K562 (cell line): Measurements from ENCODE around the gene KLHL20. TPM values are rescaled to one million over a fixed set of nuclear protein-coding genes. Genes with fewer than 3 reads are reported as not detected.
A peak's percentile ranks its signal among the peaks of the same experiment; 100 is the strongest.
"Not testable (repeated sequence)": the region's sequence is repeated elsewhere in the genome, so short reads cannot be mapped to it uniquely, and the experiment has no call there.

Experiments used
- ATAC-seq: fragments of 200-7000 bp; cut with Tn5 transposase; 3 replicates; pipeline ENCODE4 v1.9.1; 2020; ENCODE audit warnings: moderate library complexity
- BruUV-seq: library from RNA; stranded (reverse); fragments of 400-500 nt; replicated peaks from 2 replicates; lab custom pipeline; 2021; lab: Mats Ljungman, UMichigan
- CTCF ChIA-PET: fragments of 300-600 bp; formaldehyde crosslinking; extraction: SDS; loops from one replicate; lab custom pipeline; 2021; ENCODE audit warnings: low intra/inter-chr PET ratio; lab: Yijun Ruan, JAX
- POLR2A ChIA-PET: fragments of 300-600, 350-650 bp; sonication (Branson Sonifier 250); formaldehyde crosslinking; extraction: SDS; loops from one replicate; lab custom pipeline; 2021; ENCODE audit warnings: antibody characterized with exemption, inconsistent platforms; lab: Yijun Ruan, JAX
- DNase-seq, 4 experiments: peaks; one replicate each; pipeline versions ENCODE4 v3.0.0 to v3.0.0-alpha.2; 2011 to 2018; ENCODE audit warnings: low spot score in 3 of 4, mixed read lengths in 3 of 4; ENCODE audit errors: extremely low read depth in 1 of 4
- FAIRE-seq: peaks from 2 replicates; lab custom pipeline; 2011; peaks lifted over from hg19 to GRCh38; lab: Jason Lieb, UNC
- H2AFZ ChIP-seq: 2 replicates; pipeline ENCODE4 v1.6.0; 2011; ENCODE audit warnings: low read depth, low read length, control low read depth, inconsistent platforms
- H3K27ac ChIP-seq: fragments of 200-600 bp; 3 replicates; pipeline ENCODE4 v1.8.0; 2011; ENCODE audit warnings: low read depth, mild to moderate bottlenecking, control low read depth, inconsistent platforms, low read length, moderate library complexity, mixed read lengths; ENCODE audit errors: extremely low read depth
- H3K27me3 ChIP-seq, 2 experiments: fragments of 300-600 bp in 1 of 2; 2 replicates in 1 of 2; 3 replicates in 1 of 2; pipeline versions ENCODE4 v1.6.0 to v1.8.0; 2011; ENCODE audit warnings: inconsistent platforms in 2 of 2, low read length in 2 of 2, mild to moderate bottlenecking in 1 of 2, mixed read lengths in 1 of 2, moderate library complexity in 1 of 2; ENCODE audit not compliant: control insufficient read depth in 2 of 2, insufficient read depth in 2 of 2
- H3K36me3 ChIP-seq: fragments of 300-600 bp; 3 replicates; pipeline ENCODE4 v1.8.0; 2011; ENCODE audit warnings: mild to moderate bottlenecking, low read length, inconsistent platforms; ENCODE audit not compliant: control insufficient read depth, insufficient read depth
- H3K4me1 ChIP-seq, 2 experiments: fragments of 200-600 bp in 1 of 2; replicated peaks in 1 of 2; 2 replicates in 1 of 2; 3 replicates in 1 of 2; pipeline versions ENCODE4 v1.5.1 to v1.8.0; 2011; ENCODE audit warnings: inconsistent platforms in 2 of 2, low read length in 2 of 2, mild to moderate bottlenecking in 1 of 2, mixed read lengths in 1 of 2, moderate library complexity in 1 of 2; ENCODE audit not compliant: control insufficient read depth in 2 of 2, insufficient read depth in 2 of 2
- H3K4me2 ChIP-seq: 2 replicates; pipeline ENCODE4 v1.6.1; 2011; ENCODE audit warnings: low read length, control low read depth, inconsistent platforms, mixed read lengths; ENCODE audit not compliant: insufficient read depth
- H3K4me3 ChIP-seq: fragments of 200-600 bp; sonication (generic), shearing (Covaris generic); 2 replicates; pipeline ENCODE4 v1.5.1; 2016; ENCODE audit warnings: control low read depth, inconsistent platforms
- H3K79me2 ChIP-seq: fragments of 200-600 bp; 3 replicates; pipeline ENCODE4 v1.8.0; 2011; ENCODE audit warnings: low read length, inconsistent platforms; ENCODE audit not compliant: control insufficient read depth, insufficient read depth
- H3K9ac ChIP-seq, 2 experiments: 2 replicates each; pipeline versions ENCODE4 v1.6.0 to v1.6.1; 2011; ENCODE audit warnings: low read depth in 2 of 2, low read length in 2 of 2, control low read depth in 1 of 2, inconsistent platforms in 1 of 2, mild to moderate bottlenecking in 1 of 2, mixed read lengths in 1 of 2; ENCODE audit not compliant: insufficient read depth in 1 of 2
- H3K9me1 ChIP-seq: one replicate; pipeline ENCODE4 v1.6.0; 2011; ENCODE audit warnings: inconsistent platforms, mild to moderate bottlenecking, low read length, moderate library complexity; ENCODE audit not compliant: control insufficient read depth, insufficient read depth
- H3K9me3 ChIP-seq: replicated peaks from 2 replicates; pipeline ENCODE4 v1.5.1; 2011; ENCODE audit warnings: low read depth, low read length, inconsistent platforms; ENCODE audit not compliant: control insufficient read depth, insufficient read depth
- H4K20me1 ChIP-seq: replicated peaks from 2 replicates; pipeline ENCODE4 v1.6.1; 2011; ENCODE audit warnings: low read length, inconsistent platforms, mixed read lengths; ENCODE audit not compliant: control insufficient read depth, insufficient read depth
- ESRRA ChIP-seq: fragments of 450-650 bp; IDR thresholded peaks from 2 replicates; pipeline ENCODE4 v1.6.1; 2014; ENCODE audit warnings: low read depth, mild to moderate bottlenecking, moderate library complexity, borderline replicate concordance
- ETV1 ChIP-seq: fragments of 450-650 bp; conservative IDR thresholded peaks from 2 replicates; pipeline ENCODE4 v1.6.1; 2016; ENCODE audit warnings: missing genetic modification characterization, control low read depth, low read depth, missing compliant biosample characterization
- FOSL1 ChIP-seq: fragments of 200-800 bp; sonication (Bioruptor generic); conservative IDR thresholded peaks from 2 replicates; pipeline ENCODE4 v1.6.1; 2016; ENCODE audit warnings: missing genetic modification characterization, missing compliant biosample characterization
- HNRNPLL ChIP-seq: fragments of 200-400 bp; formaldehyde crosslinking; IDR thresholded peaks from 2 replicates; pipeline ENCODE4 v1.6.1; 2017; ENCODE audit warnings: low read length, low read depth, mild to moderate bottlenecking; ENCODE audit not compliant: poor library complexity, severe bottlenecking
- KDM2B ChIP-seq: fragments of 250-450 bp; sonication (Bioruptor Pico); IDR thresholded peaks from 2 replicates; pipeline ENCODE4 v1.8.0; 2021; ENCODE audit warnings: mild to moderate bottlenecking, moderate library complexity
- NEUROD1 ChIP-seq: fragments of 150-350 bp; IDR thresholded peaks from 2 replicates; pipeline ENCODE4 v1.6.1; 2014; ENCODE audit warnings: borderline replicate concordance, low read length, low read depth; ENCODE audit not compliant: partially characterized antibody
- NFIX ChIP-seq: fragments of 250-450 bp; sonication (Bioruptor Pico); IDR thresholded peaks from 2 replicates; pipeline ENCODE4 v1.4.0; 2020; ENCODE audit warnings: low read depth, mild to moderate bottlenecking, moderate library complexity
- PURB ChIP-seq: sonication (generic); formaldehyde crosslinking; IDR thresholded peaks from 2 replicates; pipeline ENCODE4 v1.9.0; 2021; ENCODE audit warnings: low read depth, mild to moderate bottlenecking, missing genetic modification reagents
- RHOXF2B ChIP-seq: fragments of 250-450 bp; sonication (Bioruptor Pico); conservative IDR thresholded peaks from 2 replicates; pipeline ENCODE4 v1.5.1; 2021
- SRF ChIP-seq, 2 experiments: fragments of 250-450, 450-650 bp in 1 of 2; sonication (Bioruptor Pico) in 1 of 2; sonication (generic) in 1 of 2; formaldehyde crosslinking; IDR thresholded peaks; 2 replicates each; pipeline versions ENCODE4 v1.5.0 to v1.5.1; 2020 to 2022; ENCODE audit warnings: mild to moderate bottlenecking in 1 of 2, missing genetic modification reagents in 1 of 2
- ZBED1 ChIP-seq: IDR thresholded peaks from 2 replicates; pipeline ENCODE4 v1.6.1; 2014
- ZBTB17 ChIP-seq: fragments of 450-650 bp; formaldehyde crosslinking; IDR thresholded peaks from 2 replicates; pipeline ENCODE4 v1.4.0; 2020; ENCODE audit warnings: mild to moderate bottlenecking
- ZKSCAN1 ChIP-seq: fragments of 150-350 bp; IDR thresholded peaks from 2 replicates; pipeline ENCODE4 v1.6.1; 2016; ENCODE audit warnings: low read depth, low read length
- ZNF146 ChIP-seq: IDR thresholded peaks from one replicate; pipeline ENCODE4 v1.6.1; 2018; ENCODE audit warnings: missing compliant biosample characterization; ENCODE audit not compliant: unreplicated experiment
- ZNF644 ChIP-seq: fragments of 200-800 bp; sonication (Bioruptor generic); IDR thresholded peaks from 2 replicates; pipeline ENCODE4 v1.6.1; 2016; ENCODE audit warnings: low read depth, missing genetic modification characterization, missing compliant biosample characterization
- WGBS: fragments of 100-300 bp; shearing (Covaris generic); methylation state at CpG from one replicate; pipeline ENCODE4 v1.1.6; 2016; ENCODE audit warnings: low coverage, mixed read lengths; ENCODE audit not compliant: insufficient coverage; ENCODE audit errors: missing lambda C conversion rate; 5-methylcytosine and 5-hydroxymethylcytosine counted together
- in situ Hi-C: fragments of 300-500 bp; cut with MboI; formaldehyde crosslinking; loops from 4 replicates; pipeline ENCODE4 v1.15.0; 2018; ENCODE audit warnings: inconsistent platforms, mixed read lengths
- intact Hi-C: fragments of 100-400 bp; cut with micrococcal nuclease; formaldehyde crosslinking; loops from 2 replicates; pipeline ENCODE4 v1.14.2; 2022
- polyA plus RNA-seq, 8 experiments: library from polyadenylated mRNA; depleted of rRNA in 4 of 8; stranded (reverse) in 5 of 8; unstranded in 3 of 8; fragments of >200 nt; fragmentation: Nextera tagmentation in 2 of 8; fragmentation: Illumina TruSeq in 1 of 8; extraction: Ambion mirVana in 2 of 8; extraction: Trizol in 1 of 8; gene quantifications; 2 replicates each; pipeline versions ENCODE4 v1.2.1 to v1.2.3, GENCODE V29; 2011 to 2014; ENCODE audit warnings: inconsistent platforms in 1 of 8, missing spikeins in 1 of 8
- total RNA-seq, 7 experiments: library from RNA; depleted of rRNA in 6 of 7; stranded (reverse); fragments of >200 nt in 6 of 7; fragmentation: Illumina TruSeq in 2 of 7; extraction: Trizol in 2 of 7; gene quantifications; 2 replicates each; pipeline versions ENCODE4 v1.2.1 to v1.2.3, GENCODE V29; 2011 to 2021; ENCODE audit warnings: low replicate concordance in 1 of 7
- TF ChIP-seq, protein P1 (sequence below): fragments of 250-450 bp; sonication (Bioruptor Pico); IDR thresholded peaks from 2 replicates; pipeline ENCODE4 v1.8.0; 2022; ENCODE audit warnings: inconsistent platforms, mild to moderate bottlenecking, moderate library complexity, borderline replicate concordance

Gene KLHL20
- total and polyA plus RNA-seq, 9 of the 15 experiments (the other 6 are each of a cell fraction or from before 2014, with no cell fraction given): 8.9 to 23.2 (median 16.8) TPM

DNA sequence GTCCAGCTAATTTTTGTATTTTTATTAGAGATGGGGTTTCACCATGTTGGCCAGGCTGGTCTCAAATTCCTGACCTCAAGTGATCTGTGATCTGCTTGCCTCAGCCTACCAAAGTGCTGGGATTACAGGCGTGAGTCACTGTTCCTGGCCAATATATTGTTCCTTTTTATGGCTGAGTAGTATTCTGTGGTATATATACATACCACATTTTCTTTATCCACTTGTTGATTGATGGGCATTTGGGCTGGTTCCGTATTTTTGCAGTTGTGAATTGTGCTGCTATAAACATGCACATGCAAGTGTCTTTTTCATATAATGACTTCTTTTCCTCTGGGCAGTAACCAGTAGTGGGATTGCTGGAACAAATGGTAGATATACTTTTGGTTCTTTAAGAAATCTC lies 21.3 kb downstream of the KLHL20 start:
- H3K4me1 ChIP-seq, H3K27ac ChIP-seq, H3K9me1 ChIP-seq, DNase-seq, H3K4me2 ChIP-seq, H3K27me3 ChIP-seq, H4K20me1 ChIP-seq, ATAC-seq, in situ Hi-C loops, intact Hi-C loops, FAIRE-seq, H3K9ac ChIP-seq, H2AFZ ChIP-seq, H3K9me3 ChIP-seq, CTCF ChIA-PET, H3K4me3 ChIP-seq, BruUV-seq: not testable (repeated sequence)
- TF ChIP-seq ZNF146 (CRISPR knock-in tag): peak; percentile 15
- Histone ChIP-seq H3K36me3 (peaks cover 27% of the 10 kb centered on the region), H3K79me2 (peaks cover 30% of the 10 kb centered on the region)
- POLR2A ChIA-PET: interaction anchor here (1.2 kb wide), 1 partner anchor 16 kb away, joined by 5 read pairs; no protein-coding TSS in a partner anchor
- WGBS: 87% methylated on average over 2 of the region's 2 CpGs

DNA sequence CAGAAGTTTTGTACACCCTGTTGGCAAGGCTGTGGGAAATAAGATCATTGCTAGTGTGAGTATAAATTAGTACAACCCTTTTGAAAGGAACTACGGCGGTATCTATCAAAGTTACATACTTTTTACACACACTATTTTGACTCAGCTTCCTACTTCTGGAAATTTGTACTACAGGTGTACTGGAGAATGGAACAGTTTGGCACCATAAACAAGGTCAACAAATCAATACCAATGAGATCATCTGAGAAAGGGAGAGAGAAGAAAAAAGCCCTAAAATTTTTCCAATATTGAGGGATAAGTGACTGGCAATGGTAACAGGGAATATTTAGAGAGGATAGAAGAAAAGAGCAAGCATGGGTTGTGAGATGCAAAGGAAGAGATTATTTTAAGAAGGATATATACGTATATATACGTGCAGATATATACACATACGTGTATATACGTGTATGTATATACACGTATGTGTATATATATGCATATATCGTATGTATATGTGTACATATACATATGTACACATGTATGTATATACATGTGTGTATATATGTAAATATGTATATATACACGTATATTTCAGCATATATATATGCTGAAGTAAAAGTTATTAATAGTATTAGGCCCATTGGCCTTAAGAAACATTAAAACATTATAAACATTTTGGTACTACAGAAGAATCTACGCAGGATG lies 27.6 kb downstream of the KLHL20 start:
- FAIRE-seq: no peak
- in situ Hi-C loops: no loop called here
- CTCF ChIA-PET: no interaction called here
- TF ChIP-seq PURB (CRISPR knock-in tag): no peak
- no peak for TF ChIP-seq RHOXF2B
- no peak for TF ChIP-seq ZNF644 (tag)
- no peak for TF ChIP-seq ETV1
- TF ChIP-seq ZBED1: no peak
- peak in 1 of 2 experiments; percentile 9; a peak in 1 of 4 replicates for TF ChIP-seq SRF (CRISPR knock-in tag; IDR thresholded peaks at IDR 0.05)
- TF ChIP-seq ZKSCAN1: no peak
- TF ChIP-seq ESRRA: no peak
- TF ChIP-seq NFIX (CRISPR knock-in tag): peak; percentile 80
- no peak for TF ChIP-seq FOSL1 (tag)
- TF ChIP-seq, protein P1, sequence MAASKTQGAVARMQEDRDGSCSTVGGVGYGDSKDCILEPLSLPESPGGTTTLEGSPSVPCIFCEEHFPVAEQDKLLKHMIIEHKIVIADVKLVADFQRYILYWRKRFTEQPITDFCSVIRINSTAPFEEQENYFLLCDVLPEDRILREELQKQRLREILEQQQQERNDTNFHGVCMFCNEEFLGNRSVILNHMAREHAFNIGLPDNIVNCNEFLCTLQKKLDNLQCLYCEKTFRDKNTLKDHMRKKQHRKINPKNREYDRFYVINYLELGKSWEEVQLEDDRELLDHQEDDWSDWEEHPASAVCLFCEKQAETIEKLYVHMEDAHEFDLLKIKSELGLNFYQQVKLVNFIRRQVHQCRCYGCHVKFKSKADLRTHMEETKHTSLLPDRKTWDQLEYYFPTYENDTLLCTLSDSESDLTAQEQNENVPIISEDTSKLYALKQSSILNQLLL: peak; percentile 97
- no peak for TF ChIP-seq KDM2B (CRISPR knock-in tag)
- no peak for TF ChIP-seq HNRNPLL
- TF ChIP-seq NEUROD1: no peak
- no peak for TF ChIP-seq ZBTB17 (CRISPR knock-in tag)

More for the DNA sequence above, 27.6 kb downstream of the KLHL20 start:
- peaks cover 47% of the 10 kb centered on the region for H3K79me2 ChIP-seq
- no peaks in the 10 kb centered on the region for H3K9me1 ChIP-seq
- H3K4me3 ChIP-seq: no peak overlapping the region
- peaks cover 18% of the 10 kb centered on the region for H3K36me3 ChIP-seq
- H3K27ac ChIP-seq: no peak overlapping the region
- DNase-seq (no peak), ATAC-seq (no peak)
- no peaks in the 10 kb centered on the region for H3K27me3 ChIP-seq
- no peaks in the 10 kb centered on the region for H4K20me1 ChIP-seq
- POLR2A ChIA-PET: no interaction called here
- H3K9me3 ChIP-seq: no peaks in the 10 kb centered on the region
- H2AFZ ChIP-seq: no peak overlapping the region
- intact Hi-C loops: no loop called here
- BruUV-seq: no TSS peak
- 93% methylated on average over 10 of the region's 10 CpGs for WGBS
- H3K4me1 ChIP-seq: no peaks in the 10 kb centered on the region
- H3K4me2 ChIP-seq: no peak overlapping the region
- no peak overlapping the region for H3K9ac ChIP-seq
